Spleen (tissue), 7 donors: ENCODE measurements around the gene DMD.

ENCODE experiments used
- CTCF ChIP-seq, 11 experiments: fragments of 200-600 bp in 7 of 11; fragments of 450-650 bp in 4 of 11; sonication (generic) in 4 of 11; IDR thresholded peaks in 8 of 11; conservative IDR thresholded peaks in 3 of 11; 1 replicate in 7 of 11; 2 replicates in 4 of 11; pipeline versions ENCODE4 v1.4.0 to v1.8.0; 2016 to 2021; ENCODE audit warnings: antibody characterized with exemption in 11 of 11, inconsistent platforms in 4 of 11, mild to moderate bottlenecking in 1 of 11
- POLR2A ChIP-seq, 3 donors: fragments of 450-650 bp; IDR thresholded peaks; one replicate each; pipeline ENCODE4 v1.5.1; 2017; ENCODE audit warnings: antibody characterized with exemption in 3 of 3, mild to moderate bottlenecking in 1 of 3
- POLR2AphosphoS5 ChIP-seq, 3 donors: sonication (generic); formaldehyde crosslinking; IDR thresholded peaks; one replicate each; pipeline ENCODE4 v1.5.1; 2017; ENCODE audit warnings: antibody characterized with exemption in 3 of 3
- donor health status: DM: no; HTN: no; CAD: no; lungs with moderate emphysema.
- donor health status: DM: no; HTN: no; CAD: no.
- donor health status: DM: no; HTN: no; CAD: no.

DNA sequence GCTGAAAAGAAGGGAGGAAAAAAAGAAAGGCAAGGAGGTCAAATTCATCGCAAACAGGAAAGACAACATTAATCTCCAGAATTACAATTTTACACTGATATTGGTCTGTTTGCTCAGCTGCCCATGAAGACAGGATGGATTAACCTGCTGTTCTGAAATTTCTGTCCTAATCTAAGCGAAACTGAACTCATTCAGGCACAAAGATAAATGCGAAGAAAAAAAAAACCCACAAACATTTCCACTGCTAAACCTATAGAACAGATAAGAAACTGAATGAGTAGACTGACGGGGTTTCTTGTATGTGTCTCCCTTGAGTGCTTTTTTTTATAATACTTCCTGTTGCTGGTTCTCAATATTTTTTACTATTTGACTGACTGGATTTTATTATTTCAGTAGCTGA, 1887.7 kb downstream of the DMD start:
- no peak for TF ChIP-seq CTCF (IDR thresholded peaks at IDR 0.05 in 8 of 11, conservative IDR thresholded peaks at IDR 0.05 in 3 of 11)
- TF ChIP-seq POLR2A (IDR thresholded peaks at IDR 0.05): no peak
- no peak for TF ChIP-seq POLR2AphosphoS5 (IDR thresholded peaks at IDR 0.05)
